OCI-LY7 (cell line): Measurements from ENCODE around the gene LIFR. TPM values are rescaled to one million over a fixed set of nuclear protein-coding genes. Genes with fewer than 3 reads are reported as not detected.

Source experiments
- BruUV-seq: library from RNA; stranded (reverse); fragments of 400-500 nt; replicated peaks from 2 replicates; lab custom pipeline; 2021; lab: Mats Ljungman, UMichigan
- CTCF ChIA-PET: fragments of 300-600 bp; sonication (Branson Sonifier 250); formaldehyde crosslinking; loops from one replicate; lab custom pipeline; 2022; ENCODE audit warnings: antibody characterized with exemption; ENCODE audit not compliant: unreplicated experiment; lab: Charles Lee
- POLR2A ChIA-PET: fragments of 300-600 bp; sonication (Branson Sonifier 250); formaldehyde crosslinking; loops from one replicate; lab custom pipeline; 2022; ENCODE audit warnings: antibody characterized with exemption; lab: Charles Lee
- DNase-seq: peaks from one replicate; pipeline ENCODE4 v3.0.0-alpha.2; 2015; ENCODE audit warnings: low spot score
- H2AFZ ChIP-seq: fragments of 200-600 bp; sonication (generic), shearing (Covaris generic); 2 replicates; pipeline ENCODE4 v1.6.1; 2014; ENCODE audit warnings: mild to moderate bottlenecking, antibody characterized with exemption, low read length, moderate library complexity
- H3K27ac ChIP-seq: fragments of 200-600 bp; sonication (generic); 2 replicates; pipeline ENCODE4 v1.5.1; 2014; ENCODE audit warnings: mixed run types, low read depth, mild to moderate bottlenecking, moderate library complexity, low read length, inconsistent platforms; ENCODE audit not compliant: poor library complexity, severe bottlenecking
- H3K36me3 ChIP-seq: fragments of 200-600 bp; sonication (generic); 2 replicates; pipeline ENCODE4 v1.6.1; 2014; ENCODE audit warnings: mild to moderate bottlenecking, antibody characterized with exemption, low read length, moderate library complexity, mixed read lengths; ENCODE audit not compliant: insufficient read depth
- H3K4me1 ChIP-seq: fragments of 200-600 bp; sonication (generic); 2 replicates; pipeline ENCODE4 v1.5.1; 2014; ENCODE audit warnings: mild to moderate bottlenecking, low read length; ENCODE audit not compliant: insufficient read depth, poor library complexity, severe bottlenecking
- H3K4me2 ChIP-seq: fragments of 200-600 bp; sonication (generic); 2 replicates; pipeline ENCODE4 v1.6.1; 2014; ENCODE audit warnings: mild to moderate bottlenecking, low read length
- H3K4me3 ChIP-seq: fragments of 200-600 bp; sonication (generic); 2 replicates; pipeline ENCODE4 v1.5.1; 2014; ENCODE audit warnings: mild to moderate bottlenecking, low read depth, low read length; ENCODE audit not compliant: poor library complexity, severe bottlenecking
- H3K79me2 ChIP-seq: fragments of 200-600 bp; sonication (generic); 2 replicates; pipeline ENCODE4 v1.6.1; 2016; ENCODE audit warnings: low read depth, mild to moderate bottlenecking, low read length, moderate library complexity, mixed read lengths; ENCODE audit not compliant: insufficient read depth
- H3K9me2 ChIP-seq: fragments of 200-600 bp; sonication (generic); 2 replicates; pipeline ENCODE4 v1.6.1; 2016; ENCODE audit warnings: mild to moderate bottlenecking, low read length, mixed read lengths; ENCODE audit not compliant: insufficient read depth
- H3K9me3 ChIP-seq: fragments of 200-600 bp; sonication (generic); 2 replicates; pipeline ENCODE4 v1.6.1; 2014; ENCODE audit warnings: mild to moderate bottlenecking, mixed run types, low read length, mixed read lengths
- H4K20me1 ChIP-seq: fragments of 200-600 bp; sonication (generic); 2 replicates; pipeline ENCODE4 v1.6.1; 2014; ENCODE audit warnings: mild to moderate bottlenecking, antibody characterized with exemption, low read length, moderate library complexity, mixed read lengths; ENCODE audit not compliant: insufficient read depth
- CTCF ChIP-seq: fragments of 200-600 bp; sonication (generic); conservative IDR thresholded peaks from 2 replicates; pipeline ENCODE4 v1.5.1; 2014; ENCODE audit warnings: mild to moderate bottlenecking, antibody characterized with exemption, low read length, moderate library complexity, mixed read lengths
- EZH2phosphoT487 ChIP-seq: fragments of 200-600 bp; sonication (generic); IDR thresholded peaks from 2 replicates; pipeline ENCODE4 v1.6.1; 2018; ENCODE audit warnings: low read depth, borderline replicate concordance, mild to moderate bottlenecking, mixed run types, antibody characterized with exemption, low read length, moderate library complexity, mixed read lengths
- intact Hi-C: fragments of 100-400 bp; cut with micrococcal nuclease; formaldehyde crosslinking; loops from one replicate; pipeline ENCODE4 v1.10.0; 2022; ENCODE audit not compliant: unreplicated experiment
- total RNA-seq, 2 experiments: library from RNA; depleted of rRNA in 1 of 2; stranded (reverse); fragments of >200 nt in 1 of 2; shearing (Covaris generic) in 1 of 2; gene quantifications; 2 replicates each; pipeline ENCODE4 v1.2.3, GENCODE V29; 2014 to 2022

Gene LIFR
- total RNA-seq, 2 experiments from 2014 or later: not detected

DNA sequence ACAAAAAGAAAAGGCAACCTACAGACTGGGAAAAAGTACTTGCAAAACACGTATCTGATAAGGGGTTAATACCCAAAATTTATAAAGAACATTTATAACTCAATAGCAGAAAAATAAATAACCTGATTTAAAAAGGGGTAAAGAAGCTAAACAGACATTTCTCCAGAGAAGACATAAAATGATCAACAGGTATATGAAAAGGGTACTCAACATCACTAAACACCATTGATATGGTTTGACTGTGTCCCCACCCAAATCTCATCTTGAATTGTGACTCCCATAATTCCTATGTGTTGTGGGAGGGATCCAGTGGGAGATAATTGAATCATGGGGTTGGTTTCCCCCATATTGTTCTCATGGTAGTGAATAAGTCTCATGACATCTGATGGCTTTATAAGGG lies 27.1 kb upstream of the LIFR start:
- TF ChIP-seq EZH2phosphoT487: no peak
- TF ChIP-seq CTCF: no peak
- Histone ChIP-seq H3K9me3 (no peaks in the 10 kb centered on the region), H3K4me3 (no peak overlapping the region), H3K27ac (no peak overlapping the region), H3K4me1 (no peaks in the 10 kb centered on the region), H4K20me1 (no peaks in the 10 kb centered on the region), H3K9me2 (no peaks in the 10 kb centered on the region), H3K79me2 (no peaks in the 10 kb centered on the region), H2AFZ (no peak overlapping the region), H3K4me2 (no peak overlapping the region), H3K36me3 (no peaks in the 10 kb centered on the region)
- BruUV-seq: no TSS peak
- no peak for DNase-seq
- intact Hi-C loops: no loop called here
- POLR2A ChIA-PET: no interaction called here
- CTCF ChIA-PET: no interaction called here

DNA sequence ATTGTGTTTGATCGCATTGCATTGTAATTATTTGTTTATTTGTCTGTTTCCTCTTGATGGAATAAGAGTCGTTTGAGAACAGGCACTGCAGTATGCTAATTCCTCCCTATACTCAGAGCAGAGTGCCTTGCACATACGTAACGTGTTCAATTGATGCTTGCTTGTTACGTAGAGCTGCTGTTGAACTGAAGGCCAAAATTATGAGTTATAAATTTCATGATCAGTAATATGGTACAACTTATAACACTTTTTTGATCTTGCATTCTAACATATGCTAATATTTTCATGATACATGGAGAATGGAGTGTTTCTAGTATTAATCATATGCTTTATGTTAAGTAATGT lies 26.5 kb upstream of the LIFR start:
- TF ChIP-seq CTCF (no peak), EZH2phosphoT487 (no peak)
- Histone ChIP-seq H3K4me1 (no peaks in the 10 kb centered on the region), H4K20me1 (no peaks in the 10 kb centered on the region), H3K9me3 (no peaks in the 10 kb centered on the region), H3K4me2 (no peak overlapping the region), H3K9me2 (no peaks in the 10 kb centered on the region), H3K4me3 (no peak overlapping the region), H3K79me2 (no peaks in the 10 kb centered on the region), H3K36me3 (no peaks in the 10 kb centered on the region), H2AFZ (no peak overlapping the region), H3K27ac (no peak overlapping the region)
- BruUV-seq: no TSS peak
- DNase-seq: no peak
- ChIA-PET CTCF (no interaction called here), POLR2A (interaction anchor here (0.7 kb wide), 1 partner anchor 82 kb away, joined by 3 read pairs; no protein-coding TSS in a partner anchor)
- intact Hi-C loops: no loop called here

- no peak for DNase-seq
These were observed 26.0 kb upstream of the LIFR start for GRCh38 chr5:38582293-38582974.

More at GRCh38 chr5:38582293-38582974, 26.0 kb upstream of the LIFR start:
- H3K4me1 ChIP-seq: no peaks in the 10 kb centered on the region
- H2AFZ ChIP-seq: no peak overlapping the region
- H3K9me3 ChIP-seq: no peaks in the 10 kb centered on the region
- ChIA-PET CTCF (no interaction called here), POLR2A (interaction anchor here (0.5 to 0.7 kb wide), 2 partner anchors 83 to 133 kb away, joined by 3 read pairs; no protein-coding TSS in a partner anchor)
- no TSS peak for BruUV-seq
- no peaks in the 10 kb centered on the region for H4K20me1 ChIP-seq
- no peaks in the 10 kb centered on the region for H3K79me2 ChIP-seq
- no peaks in the 10 kb centered on the region for H3K9me2 ChIP-seq
- TF ChIP-seq CTCF: no peak
- TF ChIP-seq EZH2phosphoT487: no peak
- intact Hi-C loops: no loop called here
- H3K27ac ChIP-seq: no peak overlapping the region
- no peaks in the 10 kb centered on the region for H3K36me3 ChIP-seq
- H3K4me2 ChIP-seq: no peak overlapping the region
- no peak overlapping the region for H3K4me3 ChIP-seq
